Measurements from ENCODE around the gene GSG1L. TPM values are rescaled to one million over a fixed set of nuclear protein-coding genes. Genes with fewer than 3 reads are reported as not detected.

The GSG1L gene
- total RNA-seq, 1 experiment from 2014 or later = not detected

- Histone ChIP-seq H3K36me3 (ENCODE audit: low read depth) (no peaks in the 10 kb centered on the region), H3K79me2 (ENCODE audit: low read depth) (no peaks in the 10 kb centered on the region), H2AFZ (no peak overlapping the region), H3K4me2 (no peak overlapping the region), H4K20me1 (ENCODE audit: insufficient read depth) (no peaks in the 10 kb centered on the region; the same call in 1 of the 2 replicates), H3K27me3 (ENCODE audit: insufficient read depth, low read depth) (peaks cover 89% of the 10 kb centered on the region), H3K9me3 (ENCODE audit: insufficient read depth, low read depth) (no peaks in the 10 kb centered on the region), H3K4me1 (replicated peaks; ENCODE audit: insufficient read depth) (no peaks in the 10 kb centered on the region), H3F3A (ENCODE audit: insufficient read depth, low read depth) (no peaks in the 10 kb centered on the region), H3K9me2 (ENCODE audit: insufficient read depth) (no peaks in the 10 kb centered on the region), H3K4me3 (no peak overlapping the region), H3K27ac (no peak overlapping the region)
- BruUV-seq (replicated peaks) = no TSS peak
- ChIA-PET POLR2A (ENCODE audit: unreplicated experiment) (no interaction called here), CTCF (no interaction called here)
- TF ChIP-seq EZH2 (IDR thresholded peaks at IDR 0.05; ENCODE audit: low read depth) = no peak
- no peak for TF ChIP-seq CTCF (conservative IDR thresholded peaks at IDR 0.05)
- intact Hi-C loops (cut with micrococcal nuclease; ENCODE audit: unreplicated experiment) = no loop called here
- no peak for DNase-seq
Observed at GRCh38 chr16:27817038-27817437, 246.5 kb downstream of the GSG1L start.

GRCh38 chr16:27816561-27816960 is 247.0 kb downstream of the GSG1L start:
- Histone ChIP-seq H3K4me2 (no peak overlapping the region), H3K27me3 (ENCODE audit: insufficient read depth, low read depth) (peaks cover 91% of the 10 kb centered on the region), H3F3A (ENCODE audit: insufficient read depth, low read depth) (no peaks in the 10 kb centered on the region), H3K27ac (no peak overlapping the region), H4K20me1 (ENCODE audit: insufficient read depth) (no peaks in the 10 kb centered on the region; the same call in 1 of the 2 replicates), H3K36me3 (ENCODE audit: low read depth) (no peaks in the 10 kb centered on the region), H3K9me2 (ENCODE audit: insufficient read depth) (no peaks in the 10 kb centered on the region), H3K9me3 (ENCODE audit: insufficient read depth, low read depth) (no peaks in the 10 kb centered on the region), H3K4me3 (no peak overlapping the region), H3K79me2 (ENCODE audit: low read depth) (no peaks in the 10 kb centered on the region), H3K4me1 (replicated peaks; ENCODE audit: insufficient read depth) (no peaks in the 10 kb centered on the region), H2AFZ (no peak overlapping the region)
- TF ChIP-seq EZH2 (IDR thresholded peaks at IDR 0.05; ENCODE audit: low read depth) (no peak), CTCF (conservative IDR thresholded peaks at IDR 0.05) (no peak)
- no peak for DNase-seq
- BruUV-seq (replicated peaks) = no TSS peak
- ChIA-PET CTCF (no interaction called here), POLR2A (ENCODE audit: unreplicated experiment) (no interaction called here)
- intact Hi-C loops (cut with micrococcal nuclease; ENCODE audit: unreplicated experiment) = no loop called here

- no peaks in the 10 kb centered on the region for H3K79me2 ChIP-seq (ENCODE audit: low read depth)
- H4K20me1 ChIP-seq (ENCODE audit: insufficient read depth) = no peaks in the 10 kb centered on the region; the same call in 1 of the 2 replicates
- H3K9me2 ChIP-seq (ENCODE audit: insufficient read depth) = no peaks in the 10 kb centered on the region
- no TSS peak for BruUV-seq (replicated peaks)
- no peak overlapping the region for H3K4me2 ChIP-seq
- CTCF ChIA-PET = no interaction called here
- H3K4me3 ChIP-seq = no peak overlapping the region
- POLR2A ChIA-PET (ENCODE audit: unreplicated experiment) = interaction anchor here (0.5 kb wide), 1 partner anchor 73 kb away, joined by 5 read pairs; no protein-coding TSS in a partner anchor
- no peaks in the 10 kb centered on the region for H3K4me1 ChIP-seq (replicated peaks; ENCODE audit: insufficient read depth)
- H2AFZ ChIP-seq = no peak overlapping the region
- H3K36me3 ChIP-seq (ENCODE audit: low read depth) = no peaks in the 10 kb centered on the region
- TF ChIP-seq CTCF (conservative IDR thresholded peaks at IDR 0.05) (no peak), EZH2 (IDR thresholded peaks at IDR 0.05; ENCODE audit: low read depth) (no peak)
- no peak for DNase-seq
- peaks cover 77% of the 10 kb centered on the region for H3K27me3 ChIP-seq (ENCODE audit: insufficient read depth, low read depth)
- H3F3A ChIP-seq (ENCODE audit: insufficient read depth, low read depth) = no peaks in the 10 kb centered on the region
- intact Hi-C loops (cut with micrococcal nuclease; ENCODE audit: unreplicated experiment) = no loop called here
- no peak overlapping the region for H3K27ac ChIP-seq
- no peaks in the 10 kb centered on the region for H3K9me3 ChIP-seq (ENCODE audit: insufficient read depth, low read depth)
Observed at GRCh38 chr16:27813591-27813990, 249.9 kb downstream of the GSG1L start.

All from PC-9 (cell line).